Fibroblast of lung (primary cell): ENCODE measurements around the gene NCOA7.

Experiments used
- EZH2 ChIP-seq: IDR thresholded peaks from 2 replicates; pipeline ENCODE4 v1.5.1; 2012; ENCODE audit warnings: low read length, control low read depth, mild to moderate bottlenecking; ENCODE audit errors: missing control alignments
- TF ChIP-seq, protein P1 (sequence below), 2 donors: IDR thresholded peaks in 1 of 2; conservative IDR thresholded peaks in 1 of 2; 1 replicate in 1 of 2; 2 replicates in 1 of 2; pipeline ENCODE4 v1.5.1; 2011 to 2012; ENCODE audit warnings: low read length in 2 of 2, control low read depth in 1 of 2, inconsistent platforms in 1 of 2, low read depth in 1 of 2, mild to moderate bottlenecking in 1 of 2

DNA sequence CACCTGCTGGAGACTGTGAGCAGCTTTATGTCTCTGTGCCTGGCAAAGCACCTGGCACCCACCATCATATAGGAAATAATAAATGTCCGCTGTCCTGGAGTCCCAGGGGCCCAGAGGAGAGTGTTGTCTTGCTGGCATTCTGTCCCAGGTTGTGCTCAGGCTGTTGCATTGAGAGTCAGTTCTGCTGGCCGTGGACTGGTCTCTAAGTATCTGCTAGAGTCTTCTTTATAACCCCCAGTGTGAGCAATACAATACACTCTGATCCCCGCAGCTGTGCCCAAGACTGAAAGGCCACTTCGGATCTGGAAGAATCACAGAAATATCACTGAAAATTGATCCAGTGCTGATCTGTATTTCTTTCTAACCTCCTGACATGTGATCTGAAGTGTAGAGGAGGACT is 127.5 kb downstream of the NCOA7 start:
- TF ChIP-seq, protein P1, sequence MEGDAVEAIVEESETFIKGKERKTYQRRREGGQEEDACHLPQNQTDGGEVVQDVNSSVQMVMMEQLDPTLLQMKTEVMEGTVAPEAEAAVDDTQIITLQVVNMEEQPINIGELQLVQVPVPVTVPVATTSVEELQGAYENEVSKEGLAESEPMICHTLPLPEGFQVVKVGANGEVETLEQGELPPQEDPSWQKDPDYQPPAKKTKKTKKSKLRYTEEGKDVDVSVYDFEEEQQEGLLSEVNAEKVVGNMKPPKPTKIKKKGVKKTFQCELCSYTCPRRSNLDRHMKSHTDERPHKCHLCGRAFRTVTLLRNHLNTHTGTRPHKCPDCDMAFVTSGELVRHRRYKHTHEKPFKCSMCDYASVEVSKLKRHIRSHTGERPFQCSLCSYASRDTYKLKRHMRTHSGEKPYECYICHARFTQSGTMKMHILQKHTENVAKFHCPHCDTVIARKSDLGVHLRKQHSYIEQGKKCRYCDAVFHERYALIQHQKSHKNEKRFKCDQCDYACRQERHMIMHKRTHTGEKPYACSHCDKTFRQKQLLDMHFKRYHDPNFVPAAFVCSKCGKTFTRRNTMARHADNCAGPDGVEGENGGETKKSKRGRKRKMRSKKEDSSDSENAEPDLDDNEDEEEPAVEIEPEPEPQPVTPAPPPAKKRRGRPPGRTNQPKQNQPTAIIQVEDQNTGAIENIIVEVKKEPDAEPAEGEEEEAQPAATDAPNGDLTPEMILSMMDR (conservative IDR thresholded peaks at IDR 0.05 in 1 of 2, IDR thresholded peaks at IDR 0.05 in 1 of 2; ENCODE audit: low read depth in 1 of 2, low read length in 2 of 2): no peak
- no peak for TF ChIP-seq EZH2
